Peyer's patch (tissue), 4 donors: ENCODE data around the gene CLEC16A.

Experiments
- CTCF ChIP-seq, 6 experiments: fragments of 450-650 bp in 4 of 6; fragments of 200-600 bp in 2 of 6; sonication (generic) in 1 of 6; IDR thresholded peaks; one replicate each; pipeline ENCODE4 v1.5.1; 2017 to 2019; ENCODE audit warnings: antibody characterized with exemption in 6 of 6, mild to moderate bottlenecking in 3 of 6, moderate library complexity in 1 of 6
- POLR2A ChIP-seq, 2 donors: fragments of 450-650 bp; IDR thresholded peaks; one replicate each; pipeline ENCODE4 v1.5.1; 2017; ENCODE audit warnings: antibody characterized with exemption in 2 of 2, mild to moderate bottlenecking in 2 of 2, moderate library complexity in 2 of 2

GRCh38 chr16:11108466-11108805, 164.1 kb downstream of the CLEC16A start:
- TF ChIP-seq CTCF (IDR thresholded peaks at IDR 0.05) (no peak), POLR2A (IDR thresholded peaks at IDR 0.05) (no peak)
